K562 treated with DMSO at 1 percent for 48 hours (cell line): ENCODE results near the gene TBCB. TPM values are rescaled to one million over a fixed set of nuclear protein-coding genes. Genes with fewer than 3 reads are reported as not detected.

ENCODE experiments used
- total RNA-seq: library from RNA; unstranded; fragments of 300-600 nt; gene quantifications from 2 replicates; pipeline ENCODE4 v1.2.3, GENCODE V29; 2022; ENCODE audit warnings: low replicate concordance; ENCODE audit errors: extremely low read depth

Gene TBCB
- not detected in 2 replicates for total RNA-seq

DNA sequence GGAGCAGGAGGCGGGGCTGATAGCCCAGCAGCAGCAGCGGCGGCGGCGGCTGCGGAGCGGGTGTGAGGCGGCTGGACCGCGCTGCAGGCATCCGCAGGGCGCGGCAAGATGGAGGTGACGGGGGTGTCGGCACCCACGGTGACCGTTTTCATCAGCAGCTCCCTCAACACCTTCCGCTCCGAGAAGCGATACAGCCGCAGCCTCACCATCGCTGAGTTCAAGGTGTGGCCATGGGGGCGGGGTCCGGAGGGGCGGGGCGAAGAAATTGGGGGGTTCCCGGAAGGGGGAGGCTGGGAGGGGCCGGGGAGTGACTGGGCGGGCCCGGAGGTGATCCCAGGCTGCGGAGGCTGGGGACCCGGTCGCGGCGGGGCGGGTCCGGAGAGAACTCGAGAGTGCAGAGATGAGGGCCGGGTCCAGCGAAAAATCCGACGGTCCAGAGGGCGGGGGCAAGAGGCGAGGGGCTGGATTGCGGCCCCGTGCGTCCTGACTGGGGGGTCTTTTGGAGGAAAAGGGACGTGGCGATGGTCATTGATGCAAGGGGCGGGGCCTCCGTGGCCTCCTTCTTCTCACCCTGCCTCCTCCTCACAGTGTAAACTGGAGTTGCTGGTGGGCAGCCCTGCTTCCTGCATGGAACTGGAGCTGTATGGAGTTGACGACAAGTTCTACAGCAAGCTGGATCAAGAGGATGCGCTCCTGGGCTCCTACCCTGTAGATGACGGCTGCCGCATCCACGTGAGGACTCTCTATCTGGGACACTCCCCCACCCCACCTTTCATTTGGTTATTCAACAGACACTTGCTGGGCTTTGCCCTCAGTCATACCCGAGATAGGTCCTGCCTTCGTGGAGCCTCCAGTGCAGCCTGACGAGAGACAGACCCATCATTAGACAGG, at the start of gene TBCB:
Gene TBCB (plus strand): TSS at position 16 of the 891 bp plus-strand sequence. CDS start 93 bp downstream, at position 109.

GRCh38 chr19:36110487-36111199, 4.6 kb upstream of the TBCB start, which contains the start of gene OVOL3:
TSS of gene OVOL3 (plus strand) at chr19:36111143. CDS start at chr19:36111203, 60 bp downstream.

DNA sequence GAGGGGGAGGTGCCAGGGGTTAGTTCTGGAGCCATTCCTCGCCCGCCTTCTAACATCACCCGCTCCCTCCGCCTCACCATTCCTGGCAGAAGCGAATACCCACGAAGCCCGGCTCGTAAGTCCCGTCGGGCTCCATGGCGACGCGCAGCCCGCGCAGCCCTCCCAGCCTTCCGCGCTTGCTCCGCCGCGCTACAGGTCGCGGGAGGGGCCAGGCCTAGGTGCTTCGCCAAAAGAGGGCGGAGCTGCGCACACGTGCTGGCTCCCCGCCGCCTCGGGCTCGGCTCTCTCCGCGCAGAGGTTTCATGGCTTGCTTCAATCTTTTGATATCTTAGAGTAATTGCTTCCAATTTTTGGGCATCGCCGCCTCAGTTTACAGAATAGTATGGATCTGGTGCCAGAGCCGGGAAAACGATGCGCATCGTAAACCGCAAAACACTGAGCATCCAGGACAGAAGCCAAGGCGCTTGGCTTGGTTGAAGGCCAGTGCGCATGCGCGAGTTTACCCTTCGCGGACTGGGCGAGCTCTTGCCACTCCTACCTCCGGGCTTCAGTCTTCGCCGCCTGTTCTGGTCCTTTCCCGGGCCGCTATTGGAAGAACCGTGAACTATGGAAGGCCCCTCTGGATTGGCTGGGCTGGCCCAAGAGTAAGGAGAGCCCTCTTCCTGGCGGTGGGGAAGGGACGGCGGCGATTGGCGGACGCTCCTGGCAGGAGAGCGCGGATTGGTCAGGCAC, 381 bp upstream of the TBCB start, which contains the start of gene POLR2I:
Gene POLR2I (minus strand): TSS at position 155 of the 732 bp plus-strand sequence. CDS start 19 bp downstream, at position 136.

GRCh38 chr19:36139473-36140303, 24.4 kb downstream of the TBCB start, which contains the start of gene CAPNS1:
TSS of gene CAPNS1 (plus strand) at chr19:36140066. CDS start at chr19:36141012, 946 bp downstream.

DNA sequence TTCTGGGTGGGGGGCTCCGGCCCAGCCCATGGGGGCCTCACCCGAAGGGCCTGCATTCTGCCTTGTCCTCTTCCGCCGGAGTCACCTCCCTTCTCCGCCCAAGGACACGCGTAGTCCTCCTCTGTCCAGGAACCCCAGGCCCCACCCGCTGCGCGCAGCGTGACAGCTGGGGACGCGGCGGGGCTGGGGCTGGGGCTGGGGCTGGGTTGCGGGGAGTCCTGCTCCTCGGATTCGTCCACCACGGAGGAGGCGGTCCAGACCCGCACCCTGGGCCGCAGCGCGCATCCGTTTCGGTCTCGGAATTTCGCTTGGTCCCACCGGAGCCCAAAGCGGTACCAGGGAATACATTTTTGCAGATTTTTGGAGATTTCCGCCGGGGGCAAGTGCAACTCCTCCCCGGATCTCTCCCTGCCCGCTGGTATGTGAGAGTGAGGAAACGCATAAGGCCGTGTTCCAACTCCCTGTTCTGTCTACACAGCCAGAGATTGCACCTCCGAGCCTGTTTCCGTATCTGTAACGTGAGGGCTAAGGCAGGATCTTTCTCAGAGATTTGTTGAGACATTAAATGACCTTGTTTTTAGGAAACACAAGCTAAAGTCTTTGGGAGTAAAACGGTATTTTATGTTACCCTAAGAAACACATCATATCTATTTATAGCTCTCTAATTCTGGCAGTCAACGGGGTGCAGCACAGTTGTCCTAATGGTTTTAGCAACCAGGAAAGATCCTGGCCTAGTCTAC, 37.3 kb downstream of the TBCB start, which contains the start of gene COX7A1:
Gene COX7A1 (minus strand): TSS at position 96 of the 740 bp plus-strand sequence. CDS start 40 bp downstream, at position 56.

Other genes with a start within 250 kb of the TBCB start
- gene APLP1, start 246.9 kb upstream of the TBCB start, total RNA-seq, result not detected in 2 replicates
- not detected in 2 replicates for gene NFKBID, start 214.9 kb upstream of the TBCB start, total RNA-seq
- gene HCST, start 212.9 kb upstream of the TBCB start, total RNA-seq, result not detected in 2 replicates
- gene TYROBP, start 207.2 kb upstream of the TBCB start, total RNA-seq, result not detected in 2 replicates
- not detected in 2 replicates for gene LRFN3, start 179.1 kb upstream of the TBCB start, total RNA-seq
- gene SDHAF1, start 120.3 kb upstream of the TBCB start, total RNA-seq, result not detected in 2 replicates
- gene SYNE4, start 106.7 kb upstream of the TBCB start, total RNA-seq, result not detected in 2 replicates
- gene ALKBH6, start 101.3 kb upstream of the TBCB start, total RNA-seq, result not detected in 2 replicates
- not detected in 2 replicates for gene CLIP3, start 82.6 kb upstream of the TBCB start, total RNA-seq
- not detected in 2 replicates for gene THAP8, start 61.2 kb upstream of the TBCB start, total RNA-seq
- gene WDR62, start 60.6 kb upstream of the TBCB start, total RNA-seq, result not detected in 2 replicates
- not detected in 2 replicates for gene OVOL3, start 4.3 kb upstream of the TBCB start, total RNA-seq
- gene POLR2I, start 593 bp upstream of the TBCB start, total RNA-seq, result not detected in 2 replicates
- gene CAPNS1, start 24.6 kb downstream of the TBCB start, total RNA-seq, result not detected in 2 replicates
- gene COX7A1, start 37.0 kb downstream of the TBCB start, total RNA-seq, result not detected in 2 replicates
- gene ZNF565, start 99.2 kb downstream of the TBCB start, total RNA-seq, result not detected in 2 replicates
- not detected in 2 replicates for gene ZNF146, start 99.6 kb downstream of the TBCB start, total RNA-seq